GM18508 (cell line): ENCODE measurements around the gene FAM161B.

Experiments
- ATAC-seq: cut with Tn5 transposase; IDR thresholded peaks from one replicate; pipeline ENCODE4 v1.9.1; 2021; ENCODE audit warnings: moderate number of reproducible peaks; ENCODE audit not compliant: insufficient read depth, unreplicated experiment

Gene FAM161B

GRCh38 chr14:73884438-73885190 is 65.3 kb downstream of the FAM161B start:
- no peak for ATAC-seq
